ENCODE data around the gene ATF7. TPM values are rescaled to one million over a fixed set of nuclear protein-coding genes. Genes with fewer than 3 reads are reported as not detected.

The ATF7 gene
- total RNA-seq, 1 experiment from 2014 or later: 24.7 TPM

DNA sequence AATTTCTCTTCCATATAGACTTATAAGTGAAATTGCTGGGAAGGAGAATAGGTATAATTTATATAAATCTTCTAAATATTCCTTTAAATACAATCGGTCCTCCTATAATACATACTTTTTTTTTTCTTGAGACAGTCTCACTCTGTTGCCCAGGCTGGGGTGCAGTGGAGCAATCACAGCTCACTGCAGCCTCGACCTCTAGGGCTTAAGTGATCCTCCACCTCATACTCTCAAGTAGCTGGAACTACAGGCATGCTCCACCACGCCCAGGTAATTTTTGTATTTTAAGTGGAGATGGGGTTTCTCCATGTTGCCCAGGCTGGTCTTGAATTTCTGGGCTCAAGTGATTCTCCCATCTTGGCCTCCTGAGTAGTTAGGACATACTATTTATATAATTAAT lies 89.2 kb downstream of the ATF7 start:
- Histone ChIP-seq H3K4me3 (no peak overlapping the region), H3K79me2 (ENCODE audit: low read depth) (no peaks in the 10 kb centered on the region), H2AFZ (no peak overlapping the region), H3K9me3 (ENCODE audit: insufficient read depth, low read depth) (no peaks in the 10 kb centered on the region), H3K9me2 (ENCODE audit: insufficient read depth) (no peaks in the 10 kb centered on the region), H3K4me2 (no peak overlapping the region), H3K36me3 (ENCODE audit: low read depth) (peaks cover 39% of the 10 kb centered on the region), H3F3A (ENCODE audit: insufficient read depth, low read depth) (peaks cover 38% of the 10 kb centered on the region), H3K4me1 (replicated peaks; ENCODE audit: insufficient read depth) (peaks cover 33% of the 10 kb centered on the region), H4K20me1 (ENCODE audit: insufficient read depth) (no peaks in the 10 kb centered on the region), H3K27ac (no peak overlapping the region), H3K27me3 (ENCODE audit: insufficient read depth, low read depth) (no peaks in the 10 kb centered on the region)
- POLR2A ChIA-PET (ENCODE audit: unreplicated experiment): no interaction called here
- TF ChIP-seq CTCF (conservative IDR thresholded peaks at IDR 0.05) (no peak), EZH2 (IDR thresholded peaks at IDR 0.05; ENCODE audit: low read depth) (no peak)
- DNase-seq: no peak
- intact Hi-C loops (cut with micrococcal nuclease; ENCODE audit: unreplicated experiment): no loop called here
- CTCF ChIA-PET: no interaction called here
- BruUV-seq (replicated peaks): no TSS peak

- no peak overlapping the region for H2AFZ ChIP-seq
- peaks cover 16% of the 10 kb centered on the region for H3F3A ChIP-seq (ENCODE audit: insufficient read depth, low read depth)
- peaks cover 28% of the 10 kb centered on the region for H3K36me3 ChIP-seq (ENCODE audit: low read depth)
- no peak overlapping the region for H3K4me2 ChIP-seq
- H3K4me1 ChIP-seq (replicated peaks; ENCODE audit: insufficient read depth): peaks cover 23% of the 10 kb centered on the region
- intact Hi-C loops (cut with micrococcal nuclease; ENCODE audit: unreplicated experiment): no loop called here
- no peaks in the 10 kb centered on the region for H3K9me3 ChIP-seq (ENCODE audit: insufficient read depth, low read depth)
- no peak for DNase-seq
- H3K27ac ChIP-seq: no peak overlapping the region
- no TSS peak for BruUV-seq (replicated peaks)
- ChIA-PET CTCF (no interaction called here), POLR2A (ENCODE audit: unreplicated experiment) (no interaction called here)
- H3K27me3 ChIP-seq (ENCODE audit: insufficient read depth, low read depth): no peaks in the 10 kb centered on the region
- no peaks in the 10 kb centered on the region for H4K20me1 ChIP-seq (ENCODE audit: insufficient read depth)
- TF ChIP-seq EZH2 (IDR thresholded peaks at IDR 0.05; ENCODE audit: low read depth) (no peak), CTCF (conservative IDR thresholded peaks at IDR 0.05) (no peak)
- no peaks in the 10 kb centered on the region for H3K9me2 ChIP-seq (ENCODE audit: insufficient read depth)
- H3K4me3 ChIP-seq: no peak overlapping the region
- H3K79me2 ChIP-seq (ENCODE audit: low read depth): no peaks in the 10 kb centered on the region
These were observed 92.7 kb downstream of the ATF7 start for GRCh38 chr12:53533471-53533870.

- DNase-seq: no peak
- no peak overlapping the region for H3K4me3 ChIP-seq
- POLR2A ChIA-PET (ENCODE audit: unreplicated experiment): no interaction called here
- no peaks in the 10 kb centered on the region for H3K9me2 ChIP-seq (ENCODE audit: insufficient read depth)
- no peak overlapping the region for H3K27ac ChIP-seq
- H3F3A ChIP-seq (ENCODE audit: insufficient read depth, low read depth): peaks cover 9% of the 10 kb centered on the region
- H3K4me2 ChIP-seq: no peak overlapping the region
- H3K4me1 ChIP-seq (replicated peaks; ENCODE audit: insufficient read depth): peaks cover 16% of the 10 kb centered on the region
- peaks cover 28% of the 10 kb centered on the region for H3K36me3 ChIP-seq (ENCODE audit: low read depth)
- no peak overlapping the region for H2AFZ ChIP-seq
- no peaks in the 10 kb centered on the region for H3K9me3 ChIP-seq (ENCODE audit: insufficient read depth, low read depth)
- H4K20me1 ChIP-seq (ENCODE audit: insufficient read depth): no peaks in the 10 kb centered on the region
- CTCF ChIA-PET: no interaction called here
- no peaks in the 10 kb centered on the region for H3K27me3 ChIP-seq (ENCODE audit: insufficient read depth, low read depth)
- intact Hi-C loops (cut with micrococcal nuclease; ENCODE audit: unreplicated experiment): no loop called here
- no peak for TF ChIP-seq EZH2 (IDR thresholded peaks at IDR 0.05; ENCODE audit: low read depth)
- no peak for TF ChIP-seq CTCF (conservative IDR thresholded peaks at IDR 0.05)
- BruUV-seq (replicated peaks): no TSS peak
- no peaks in the 10 kb centered on the region for H3K79me2 ChIP-seq (ENCODE audit: low read depth)
These were observed 93.4 kb downstream of the ATF7 start for GRCh38 chr12:53532524-53533445.

All from PC-9 (cell line).